Measurements from ENCODE around the gene ARHGDIA. TPM values are rescaled to one million over a fixed set of nuclear protein-coding genes. Genes with fewer than 3 reads are reported as not detected.
A peak's percentile ranks its signal among the peaks of the same experiment; 100 is the strongest.

Gene ARHGDIA
- total RNA-seq, 4 donors from 2014 or later = 190 to 484 (median 237) TPM

GRCh38 chr17:81903415-81903831, 32.3 kb upstream of the ARHGDIA start:
- peaks cover 0 to 8% of the 10 kb centered on the region in 2 donors for H3K27me3 ChIP-seq
- H3K36me3 ChIP-seq = peaks cover 2 to 78% (median 4%) of the 10 kb centered on the region in 3 donors
- no peak for DNase-seq (ENCODE audit: low spot score in 2 of 2)
- H3K4me1 ChIP-seq = peaks cover 0 to 18% (median 9%) of the 10 kb centered on the region in 4 donors
- H3K9me3 ChIP-seq = no peaks in the 10 kb centered on the region
- no peak for TF ChIP-seq CTCF (IDR thresholded peaks at IDR 0.05)
- no peak for TF ChIP-seq EP300 (IDR thresholded peaks at IDR 0.05)
- TF ChIP-seq POLR2A (IDR thresholded peaks at IDR 0.05) = no peak
- H3K4me3 ChIP-seq = no peak overlapping the region
- H3K27ac ChIP-seq = peak overlapping the region in 1 of 4 donors; percentile 72
- 93 to 98% methylated on average over 3 to 6 of the region's 10 CpGs for WGBS, 2 donors

GRCh38 chr17:81902653-81903414, 31.7 kb upstream of the ARHGDIA start:
- 23 to 25% methylated on average over 15 to 29 of the region's 47 CpGs for WGBS, 2 donors
- peak overlapping the region in 2 of 4 donors; percentile 17 to 72 for H3K27ac ChIP-seq

GRCh38 chr17:81902023-81902652, 31.0 kb upstream of the ARHGDIA start, which contains the start of gene NPB:
Gene NPB, plus strand, starts transcription at chr17:81902238. Its CDS starts 40 bp downstream, at chr17:81902278.
- WGBS, 2 donors = 1% methylated on average over 30 of the region's 79 CpGs; no CpG with 5 or more reads in 1 of the 2 donors
- Histone ChIP-seq H3K27ac (peak within 1 kb of the TSS in 2 of 4 donors; percentile 17 to 72), H3K9me3 (no peaks in the 10 kb centered on the region), H3K27me3 (peaks cover 0 to 8% of the 10 kb centered on the region in 2 donors), H3K4me1 (peaks cover 0 to 18% (median 9%) of the 10 kb centered on the region in 4 donors), H3K4me3 (peak within 1 kb of the TSS; percentile 15 to 51 (median 20)), H3K36me3 (peaks cover 2 to 78% (median 4%) of the 10 kb centered on the region in 3 donors)
- DNase-seq (ENCODE audit: low spot score in 2 of 2) = no peak
- TF ChIP-seq EP300 (IDR thresholded peaks at IDR 0.05) = no peak
- no peak for TF ChIP-seq CTCF (IDR thresholded peaks at IDR 0.05)
- TF ChIP-seq POLR2A (IDR thresholded peaks at IDR 0.05) = no peak

More at GRCh38 chr17:81902653-81903414, 31.7 kb upstream of the ARHGDIA start:
- Histone ChIP-seq H3K4me3 (peak overlapping the region in 3 of 4 donors; percentile 15 to 51 (median 23)), H3K4me1 (peaks cover 0 to 18% (median 9%) of the 10 kb centered on the region in 4 donors), H3K36me3 (peaks cover 2 to 78% (median 4%) of the 10 kb centered on the region in 3 donors), H3K27me3 (peaks cover 0 to 8% of the 10 kb centered on the region in 2 donors), H3K9me3 (no peaks in the 10 kb centered on the region)
- DNase-seq (ENCODE audit: low spot score in 2 of 2) = no peak
- no peak for TF ChIP-seq POLR2A (IDR thresholded peaks at IDR 0.05)
- TF ChIP-seq CTCF (IDR thresholded peaks at IDR 0.05) = no peak
- TF ChIP-seq EP300 (IDR thresholded peaks at IDR 0.05) = no peak

GRCh38 chr17:81901167-81902022, 30.3 kb upstream of the ARHGDIA start:
- Histone ChIP-seq H3K4me3 (peak overlapping the region in 2 of 4 donors; percentile 16 to 51), H3K9me3 (no peaks in the 10 kb centered on the region), H3K4me1 (peaks cover 0 to 18% (median 9%) of the 10 kb centered on the region in 4 donors), H3K27me3 (peaks cover 0 to 8% of the 10 kb centered on the region in 2 donors), H3K27ac (peak overlapping the region in 1 of 4 donors; percentile 72), H3K36me3 (peaks cover 2 to 78% (median 4%) of the 10 kb centered on the region in 3 donors)
- no peak for DNase-seq (ENCODE audit: low spot score in 2 of 2)
- 60 to 78% methylated on average over 10 to 18 of the region's 21 CpGs for WGBS, 2 donors
- TF ChIP-seq POLR2A (IDR thresholded peaks at IDR 0.05) (no peak), EP300 (IDR thresholded peaks at IDR 0.05) (no peak), CTCF (IDR thresholded peaks at IDR 0.05) (no peak)
